ENCODE measurements around the gene BBIP1.

BBIP1 gene

GRCh38 chr10:110863956-110864355, 55.0 kb downstream of the BBIP1 start:
- DNase-seq (ENCODE audit: low read depth in 2 of 2) = no peak

GRCh38 chr10:110863361-110863760, 55.6 kb downstream of the BBIP1 start:
- DNase-seq (ENCODE audit: low read depth in 2 of 2) = no peak

- DNase-seq (ENCODE audit: low read depth in 2 of 2) = no peak
Measured at GRCh38 chr10:110862961-110863360, 56.0 kb downstream of the BBIP1 start.

GRCh38 chr10:110861930-110862649, 56.9 kb downstream of the BBIP1 start:
- DNase-seq (ENCODE audit: low read depth in 2 of 2) = no peak

GRCh38 chr10:110861476-110861875, 57.5 kb downstream of the BBIP1 start:
- DNase-seq (ENCODE audit: low read depth in 2 of 2) = no peak

- DNase-seq (ENCODE audit: low read depth in 2 of 2) = no peak
Measured at GRCh38 chr10:110860576-110861241, 58.3 kb downstream of the BBIP1 start.

GRCh38 chr10:110859973-110860376, 59.0 kb downstream of the BBIP1 start:
- no peak for DNase-seq (ENCODE audit: low read depth in 2 of 2)

- DNase-seq (ENCODE audit: low read depth in 2 of 2) = no peak
Measured at GRCh38 chr10:110859206-110859972, 59.6 kb downstream of the BBIP1 start.

- DNase-seq (ENCODE audit: low read depth in 2 of 2) = no peak
Measured at GRCh38 chr10:110858297-110858934, 60.6 kb downstream of the BBIP1 start.

- no peak for DNase-seq (ENCODE audit: low read depth in 2 of 2)
Measured at GRCh38 chr10:110857265-110858171, 61.5 kb downstream of the BBIP1 start.

GRCh38 chr10:110853921-110854605, 64.9 kb downstream of the BBIP1 start:
- no peak for DNase-seq (ENCODE audit: low read depth in 2 of 2)

- no peak for DNase-seq (ENCODE audit: low read depth in 2 of 2)
Measured at GRCh38 chr10:110852947-110853346, 66.0 kb downstream of the BBIP1 start.

GRCh38 chr10:110852255-110852896, 66.6 kb downstream of the BBIP1 start:
- DNase-seq (ENCODE audit: low read depth in 2 of 2) = no peak

GRCh38 chr10:110851020-110851612, 67.9 kb downstream of the BBIP1 start:
- no peak for DNase-seq (ENCODE audit: low read depth in 2 of 2)

- no peak for DNase-seq (ENCODE audit: low read depth in 2 of 2)
Measured at GRCh38 chr10:110850099-110850498, 68.9 kb downstream of the BBIP1 start.
